Lower lobe of right lung (tissue), 2 donors: Measurements from ENCODE around the gene RS1. TPM values are rescaled to one million over a fixed set of nuclear protein-coding genes. Genes with fewer than 3 reads are reported as not detected.

Experiments used
- ATAC-seq, 2 donors: fragments of 200-7000 bp; cut with Tn5 transposase; one replicate each; pipeline ENCODE4 v1.9.1; 2020 to 2022; ENCODE audit warnings: mild to moderate bottlenecking in 2 of 2, moderate library complexity in 2 of 2
- DNase-seq: peaks from one replicate; pipeline ENCODE4 v3.0.0-alpha.2; 2020
- H3K27ac ChIP-seq: fragments of 200-600 bp; one replicate; pipeline ENCODE4 v1.8.0; 2022
- H3K27me3 ChIP-seq: fragments of 200-600 bp; one replicate; pipeline ENCODE4 v1.8.0; 2022; ENCODE audit warnings: low read depth
- H3K36me3 ChIP-seq: fragments of 200-600 bp; one replicate; pipeline ENCODE4 v1.8.0; 2022; ENCODE audit warnings: mild to moderate bottlenecking
- H3K4me1 ChIP-seq: fragments of 200-600 bp; one replicate; pipeline ENCODE4 v1.8.0; 2022
- H3K4me3 ChIP-seq: fragments of 200-600 bp; one replicate; pipeline ENCODE4 v1.8.0; 2022; ENCODE audit warnings: mild to moderate bottlenecking
- H3K9me3 ChIP-seq: fragments of 200-600 bp; one replicate; pipeline ENCODE4 v1.8.0; 2022
- CTCF ChIP-seq: fragments of 200-600 bp; IDR thresholded peaks from one replicate; pipeline ENCODE4 v1.8.0; 2022; ENCODE audit warnings: antibody characterized with exemption, mild to moderate bottlenecking
- intact Hi-C: fragments of 100-400 bp; cut with DNase I; formaldehyde crosslinking; loops from one replicate; pipeline ENCODE4 v1.11.0; 2022
- total RNA-seq: library from RNA; stranded (reverse); fragmentation: NEBNext Ultra II Directional; extraction: Animal tissue kit (Norgen Biotek cat#: 25700); gene quantifications from one replicate; pipeline ENCODE4 v1.2.1, GENCODE V29; 2021
- donor health status: DM: no; HTN: yes; CAD: no; lungs with severe emphysema.

The RS1 gene
- total RNA-seq, 1 donor from 2014 or later = 3.9 TPM

GRCh38 chrX:18691431-18691830, 19.5 kb upstream of the RS1 start:
- DNase-seq = no peak
- Histone ChIP-seq H3K27ac (no peak overlapping the region), H3K4me3 (no peak overlapping the region), H3K27me3 (no peaks in the 10 kb centered on the region), H3K4me1 (no peaks in the 10 kb centered on the region), H3K9me3 (no peaks in the 10 kb centered on the region), H3K36me3 (no peaks in the 10 kb centered on the region)
- TF ChIP-seq CTCF = no peak
- ATAC-seq = no peak
- intact Hi-C loops = no loop called here

GRCh38 chrX:18687856-18688495, 16.1 kb upstream of the RS1 start:
- no peaks in the 10 kb centered on the region for H3K36me3 ChIP-seq
- DNase-seq (no peak), ATAC-seq (no peak)
- H3K27me3 ChIP-seq = no peaks in the 10 kb centered on the region
- TF ChIP-seq CTCF = no peak
- H3K27ac ChIP-seq = no peak overlapping the region
- no peak overlapping the region for H3K4me3 ChIP-seq
- intact Hi-C loops = no loop called here
- H3K4me1 ChIP-seq = no peaks in the 10 kb centered on the region
- no peaks in the 10 kb centered on the region for H3K9me3 ChIP-seq

- H3K27ac ChIP-seq = no peak overlapping the region
- no peak overlapping the region for H3K4me3 ChIP-seq
- TF ChIP-seq CTCF = no peak
- H3K9me3 ChIP-seq = no peaks in the 10 kb centered on the region
- DNase-seq (no peak), ATAC-seq (no peak)
- H3K27me3 ChIP-seq = no peaks in the 10 kb centered on the region
- H3K4me1 ChIP-seq = no peaks in the 10 kb centered on the region
- intact Hi-C loops = no loop called here
- no peaks in the 10 kb centered on the region for H3K36me3 ChIP-seq
These were observed 11.1 kb upstream of the RS1 start for GRCh38 chrX:18682979-18683387.

- no peak for ATAC-seq
- no peak for TF ChIP-seq CTCF
- intact Hi-C loops = no loop called here
- H3K36me3 ChIP-seq = no peaks in the 10 kb centered on the region
- H3K4me3 ChIP-seq = no peak overlapping the region
- no peaks in the 10 kb centered on the region for H3K27me3 ChIP-seq
- DNase-seq = no peak
- H3K27ac ChIP-seq = no peak overlapping the region
- H3K9me3 ChIP-seq = no peaks in the 10 kb centered on the region
- H3K4me1 ChIP-seq = no peaks in the 10 kb centered on the region
These were observed 10.1 kb upstream of the RS1 start for GRCh38 chrX:18681996-18682395.

GRCh38 chrX:18677161-18677869, 5.4 kb upstream of the RS1 start:
- H3K27me3 ChIP-seq = no peaks in the 10 kb centered on the region
- TF ChIP-seq CTCF = no peak
- no peak for DNase-seq
- H3K27ac ChIP-seq = no peak overlapping the region
- intact Hi-C loops = no loop called here
- ATAC-seq = no peak
- no peaks in the 10 kb centered on the region for H3K36me3 ChIP-seq
- H3K4me3 ChIP-seq = no peak overlapping the region
- H3K4me1 ChIP-seq = no peaks in the 10 kb centered on the region
- no peaks in the 10 kb centered on the region for H3K9me3 ChIP-seq
